Renal pelvis (tissue), 4 donors: ENCODE results near the gene SLC43A1. TPM values are rescaled to one million over a fixed set of nuclear protein-coding genes. Genes with fewer than 3 reads are reported as not detected.

Experiments
- DNase-seq: peaks from one replicate; pipeline ENCODE4 v3.0.0-alpha.2; 2013
- polyA plus RNA-seq, 3 donors: library from polyadenylated mRNA; unstranded; fragments of 120-200 nt; gene quantifications; one replicate each; pipeline ENCODE4 v1.2.1, GENCODE V29; 2013; ENCODE audit not compliant: insufficient read length in 3 of 3

SLC43A1 gene
- polyA plus RNA-seq, 3 donors, result 5.0 to 6.5 (median 5.5) TPM

- no peak for DNase-seq
These were observed 80.6 kb downstream of the SLC43A1 start for GRCh38 chr11:57434640-57435546.

Other genes with a start within 250 kb of the SLC43A1 start
- 10 to 100 TPM; 66.2 to 76.4 (median 67.6) TPM for gene TNKS1BP1, start 190.8 kb downstream of the SLC43A1 start, polyA plus RNA-seq
- 100 to 1,000 TPM; 162 to 212 (median 183) TPM for gene SSRP1, start 179.8 kb downstream of the SLC43A1 start, polyA plus RNA-seq
- 1 to 10 TPM in 1 of 3 donors, under 1 TPM in 2; 0.76 to 1.4 (median 0.83) TPM for gene P2RX3, start 177.3 kb downstream of the SLC43A1 start, polyA plus RNA-seq
- under 1 TPM; 0.26 to 0.77 (median 0.52) TPM for gene PRG3, start 134.6 kb downstream of the SLC43A1 start, polyA plus RNA-seq
- gene PRG2, start 125.1 kb downstream of the SLC43A1 start, polyA plus RNA-seq, result 1 to 10 TPM in 1 of 3 donors, under 1 TPM in 2; 0.59 to 1.5 (median 0.88) TPM
- gene SLC43A3, start 88.6 kb downstream of the SLC43A1 start, polyA plus RNA-seq, result 10 to 100 TPM; 20.3 to 25.0 (median 24.4) TPM
- 1 to 10 TPM; 2.8 to 4.7 (median 3.8) TPM for gene RTN4RL2, start 55.2 kb downstream of the SLC43A1 start, polyA plus RNA-seq
- 10 to 100 TPM; 33.1 to 47.7 (median 40.0) TPM for gene TIMM10, start 15.1 kb upstream of the SLC43A1 start, polyA plus RNA-seq
- gene SMTNL1, start 21.9 kb upstream of the SLC43A1 start, polyA plus RNA-seq, result under 1 TPM; 0.17 to 0.37 (median 0.30) TPM
- gene UBE2L6, start 52.0 kb upstream of the SLC43A1 start, polyA plus RNA-seq, result 10 to 100 TPM; 30.6 to 40.3 (median 34.2) TPM
- gene SERPING1, start 82.0 kb upstream of the SLC43A1 start, polyA plus RNA-seq, result 100 to 1,000 TPM; 125 to 141 (median 130) TPM
- gene YPEL4, start 134.2 kb upstream of the SLC43A1 start, polyA plus RNA-seq, result 1 to 10 TPM; 2.0 to 5.9 (median 4.3) TPM
- 10 to 100 TPM; 15.2 to 17.9 (median 15.8) TPM for gene CLP1, start 142.1 kb upstream of the SLC43A1 start, polyA plus RNA-seq
- gene ZDHHC5, start 152.4 kb upstream of the SLC43A1 start, polyA plus RNA-seq, result 10 to 100 TPM; 53.7 to 59.9 (median 54.9) TPM
- 10 to 100 TPM; 21.3 to 24.3 (median 22.9) TPM for gene MED19, start 196.5 kb upstream of the SLC43A1 start, polyA plus RNA-seq
- 100 to 1,000 TPM; 114 to 123 (median 118) TPM for gene TMX2, start 196.9 kb upstream of the SLC43A1 start, polyA plus RNA-seq
- gene SELENOH, start 225.8 kb upstream of the SLC43A1 start, polyA plus RNA-seq, result 100 to 1,000 TPM; 126 to 150 (median 149) TPM
- under 1 TPM; 0.14 to 0.50 (median 0.48) TPM for gene BTBD18, start 236.1 kb upstream of the SLC43A1 start, polyA plus RNA-seq
- gene CTNND1, start 246.1 kb upstream of the SLC43A1 start, polyA plus RNA-seq, result 100 to 1,000 TPM; 190 to 240 (median 218) TPM